HL-60 (cell line): ENCODE results near the gene BICD2.

Experiments
- DNase-seq, 2 experiments: peaks; one replicate each; pipeline ENCODE4 v3.0.0-alpha.2; 2010 to 2020; ENCODE audit warnings: low read depth in 1 of 2, low spot score in 1 of 2
- H3K27ac ChIP-seq: fragments of 250-450 bp; sonication (Bioruptor Pico); replicated peaks from 2 replicates; pipeline ENCODE4 v1.5.1; 2020; ENCODE audit warnings: mild to moderate bottlenecking, moderate library complexity
- H3K27me3 ChIP-seq: fragments of 250-450 bp; sonication (Bioruptor Pico); 2 replicates; pipeline ENCODE4 v1.5.1; 2021; ENCODE audit warnings: mild to moderate bottlenecking, moderate library complexity; ENCODE audit not compliant: insufficient read depth, poor library complexity, severe bottlenecking
- H3K4me3 ChIP-seq: replicated peaks from 2 replicates; pipeline ENCODE4 v1.5.1; 2011; ENCODE audit warnings: mild to moderate bottlenecking, control low read depth, low read length; ENCODE audit not compliant: insufficient read depth
- GABPA ChIP-seq: IDR thresholded peaks from 2 replicates; pipeline ENCODE4 v1.6.1; 2012; ENCODE audit warnings: low read depth
- POLR2AphosphoS5 ChIP-seq: IDR thresholded peaks from 2 replicates; pipeline ENCODE4 v1.6.1; 2012; ENCODE audit warnings: low read depth
- REST ChIP-seq: IDR thresholded peaks from 2 replicates; pipeline ENCODE4 v1.6.1; 2012; ENCODE audit warnings: low read depth; ENCODE audit not compliant: insufficient replicate concordance
- SPI1 ChIP-seq: IDR thresholded peaks from 2 replicates; pipeline ENCODE4 v1.6.1; 2012; ENCODE audit warnings: low read depth, mild to moderate bottlenecking, borderline replicate concordance
- TF ChIP-seq, protein P1 (sequence below): IDR thresholded peaks from one replicate; pipeline ENCODE4 v1.5.1; 2011; ENCODE audit warnings: low read length, control low read depth, inconsistent platforms; ENCODE audit not compliant: insufficient read depth

Gene BICD2

GRCh38 chr9:92725766-92726165 is 38.9 kb downstream of the BICD2 start:
- no peaks in the 10 kb centered on the region for H3K27me3 ChIP-seq
- TF ChIP-seq REST, result no peak
- no peak for TF ChIP-seq GABPA
- TF ChIP-seq SPI1, result no peak
- no peak for TF ChIP-seq POLR2AphosphoS5
- TF ChIP-seq, protein P1, sequence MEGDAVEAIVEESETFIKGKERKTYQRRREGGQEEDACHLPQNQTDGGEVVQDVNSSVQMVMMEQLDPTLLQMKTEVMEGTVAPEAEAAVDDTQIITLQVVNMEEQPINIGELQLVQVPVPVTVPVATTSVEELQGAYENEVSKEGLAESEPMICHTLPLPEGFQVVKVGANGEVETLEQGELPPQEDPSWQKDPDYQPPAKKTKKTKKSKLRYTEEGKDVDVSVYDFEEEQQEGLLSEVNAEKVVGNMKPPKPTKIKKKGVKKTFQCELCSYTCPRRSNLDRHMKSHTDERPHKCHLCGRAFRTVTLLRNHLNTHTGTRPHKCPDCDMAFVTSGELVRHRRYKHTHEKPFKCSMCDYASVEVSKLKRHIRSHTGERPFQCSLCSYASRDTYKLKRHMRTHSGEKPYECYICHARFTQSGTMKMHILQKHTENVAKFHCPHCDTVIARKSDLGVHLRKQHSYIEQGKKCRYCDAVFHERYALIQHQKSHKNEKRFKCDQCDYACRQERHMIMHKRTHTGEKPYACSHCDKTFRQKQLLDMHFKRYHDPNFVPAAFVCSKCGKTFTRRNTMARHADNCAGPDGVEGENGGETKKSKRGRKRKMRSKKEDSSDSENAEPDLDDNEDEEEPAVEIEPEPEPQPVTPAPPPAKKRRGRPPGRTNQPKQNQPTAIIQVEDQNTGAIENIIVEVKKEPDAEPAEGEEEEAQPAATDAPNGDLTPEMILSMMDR, result no peak
- no peak overlapping the region for H3K4me3 ChIP-seq
- H3K27ac ChIP-seq, result no peak overlapping the region
- DNase-seq, result no peak

DNA sequence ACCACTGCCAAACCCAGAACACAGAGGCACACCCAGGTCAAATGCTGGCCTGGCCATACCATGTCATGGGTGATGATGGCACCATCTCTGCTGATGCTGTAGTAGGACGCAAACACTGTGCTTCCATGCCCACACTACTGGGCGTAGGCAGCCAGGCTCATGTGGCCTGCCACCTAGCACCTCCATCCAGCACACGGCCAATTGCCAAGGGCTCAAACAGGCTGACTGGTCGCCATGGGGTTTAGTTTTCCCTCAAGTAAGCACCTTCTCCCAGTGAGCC is 39.4 kb downstream of the BICD2 start:
- Histone ChIP-seq H3K27me3 (no peaks in the 10 kb centered on the region), H3K27ac (no peak overlapping the region), H3K4me3 (no peak overlapping the region)
- no peak for DNase-seq
- TF ChIP-seq, protein P1, result no peak
- no peak for TF ChIP-seq REST

DNA sequence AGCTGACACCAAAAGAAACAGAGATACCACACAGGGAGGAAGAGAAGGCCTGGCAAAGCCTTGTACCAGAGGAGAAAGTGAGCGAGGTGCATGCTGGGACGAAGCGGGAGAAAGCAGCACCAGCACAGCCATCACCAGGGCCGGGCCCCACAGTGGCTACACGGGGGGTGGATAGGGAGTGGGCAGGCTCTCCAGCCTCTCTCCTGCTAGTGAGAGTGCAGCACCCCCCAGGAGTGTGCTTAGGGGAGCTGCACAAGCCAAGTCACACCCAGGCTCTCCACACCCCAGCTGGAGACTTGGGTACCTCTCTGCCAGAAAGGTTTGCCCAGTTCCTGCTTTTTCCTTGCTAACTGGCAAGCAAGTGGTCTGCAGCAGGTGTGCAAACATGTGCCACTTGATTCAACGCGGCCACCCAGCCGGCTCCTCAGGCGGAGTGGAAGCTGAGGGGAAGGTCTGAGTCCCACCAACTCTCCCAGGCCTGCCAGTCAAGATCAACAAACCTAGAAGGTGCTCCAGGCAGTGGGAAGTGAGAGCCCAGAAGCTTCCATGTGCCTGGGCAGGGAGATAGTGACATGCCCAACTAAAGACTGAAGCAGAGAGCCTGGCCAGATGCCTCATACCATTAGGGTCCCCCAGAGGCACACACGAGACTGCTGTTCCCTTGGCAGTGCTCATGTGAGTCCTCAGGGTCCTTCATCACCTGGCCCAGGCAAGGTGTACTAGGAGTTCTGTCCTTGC is 39.9 kb downstream of the BICD2 start:
- Histone ChIP-seq H3K27me3 (no peaks in the 10 kb centered on the region), H3K27ac (no peak overlapping the region), H3K4me3 (no peak overlapping the region)
- TF ChIP-seq POLR2AphosphoS5 (no peak), SPI1 (no peak), GABPA (no peak), REST (no peak)
- TF ChIP-seq, protein P1, result no peak
- no peak for DNase-seq
